Skeletal muscle satellite cell (primary cell): ENCODE results near the gene GCK. TPM values are rescaled to one million over a fixed set of nuclear protein-coding genes. Genes with fewer than 3 reads are reported as not detected.

Source experiments
- H3K27me3 ChIP-seq: 2 replicates; pipeline ENCODE4 v1.7.0; 2013; ENCODE audit warnings: low read length; ENCODE audit not compliant: control insufficient read depth, insufficient read depth
- H3K36me3 ChIP-seq: 2 replicates; pipeline ENCODE4 v1.7.0; 2013; ENCODE audit warnings: mild to moderate bottlenecking, control low read depth, low read length; ENCODE audit not compliant: insufficient read depth
- H3K4me1 ChIP-seq: 2 replicates; pipeline ENCODE4 v1.7.0; 2013; ENCODE audit warnings: low read length; ENCODE audit not compliant: control insufficient read depth, insufficient read depth
- H3K4me2 ChIP-seq: 2 replicates; pipeline ENCODE4 v1.7.0; 2013; ENCODE audit warnings: mild to moderate bottlenecking, low read length
- H3K4me3 ChIP-seq: 2 replicates; pipeline ENCODE4 v1.7.0; 2013; ENCODE audit warnings: low read length
- H3K9ac ChIP-seq: 2 replicates; pipeline ENCODE4 v1.7.0; 2013; ENCODE audit warnings: mild to moderate bottlenecking, low read depth, low read length, moderate library complexity
- H3K9me3 ChIP-seq: replicated peaks from 2 replicates; pipeline ENCODE4 v1.7.0; 2013; ENCODE audit warnings: mild to moderate bottlenecking, control low read depth, low read length
- total RNA-seq: library from RNA; depleted of rRNA; stranded (reverse); fragments of >200 nt; gene quantifications from 2 replicates; pipeline ENCODE4 v1.2.3, GENCODE V29; 2012; rRNA removed

GCK gene
- total RNA-seq: 0.25 and 0.44 TPM in 2 replicates

DNA sequence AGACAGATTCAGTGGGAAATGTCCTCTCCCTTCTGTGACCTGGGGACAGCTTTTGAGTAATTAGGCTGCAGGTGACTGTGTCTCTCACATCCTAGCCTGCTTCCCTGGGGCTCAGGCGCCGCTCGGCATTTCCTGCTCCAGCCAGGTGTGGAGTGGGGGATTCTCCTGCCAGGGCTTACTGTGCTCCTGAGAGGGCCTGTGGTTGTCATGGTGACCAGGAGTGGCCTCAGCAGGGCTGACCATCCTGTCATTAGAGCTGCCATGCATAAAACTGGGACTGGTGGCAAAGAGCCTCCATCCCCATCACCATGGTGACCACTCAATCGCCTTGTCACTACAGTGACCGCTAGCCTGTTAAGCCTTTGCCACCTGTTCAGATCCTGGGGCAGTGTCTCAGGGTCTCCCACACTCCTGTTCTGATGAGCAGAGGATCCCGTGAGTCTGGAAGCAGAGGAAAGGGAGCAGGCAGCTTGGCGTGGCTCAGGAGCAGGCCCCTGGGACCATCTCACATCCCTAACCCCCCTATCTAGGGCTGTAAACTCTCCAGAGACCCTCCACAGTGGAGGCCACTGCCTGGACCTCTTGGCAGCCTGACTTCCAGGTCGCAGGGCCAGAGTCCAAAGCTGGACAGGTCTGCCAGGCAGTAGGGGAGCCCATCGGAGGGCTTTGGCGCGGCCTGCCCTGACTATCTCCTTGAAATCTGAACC lies at the start of gene GCK:
Gene GCK (minus strand): TSS at position 154 of the 707 bp plus-strand sequence. CDS start 486 bp downstream, outside the sequence.
- peaks cover 11% of the 10 kb centered on the region for H3K4me1 ChIP-seq
- peaks cover 27% of the 10 kb centered on the region for H3K27me3 ChIP-seq
- no peak within 1 kb of the TSS for H3K9ac ChIP-seq
- no peak within 1 kb of the TSS for H3K4me3 ChIP-seq
- no peak within 1 kb of the TSS for H3K4me2 ChIP-seq
- H3K9me3 ChIP-seq: no peaks in the 10 kb centered on the region
- H3K36me3 ChIP-seq: no peaks in the 10 kb centered on the region

DNA sequence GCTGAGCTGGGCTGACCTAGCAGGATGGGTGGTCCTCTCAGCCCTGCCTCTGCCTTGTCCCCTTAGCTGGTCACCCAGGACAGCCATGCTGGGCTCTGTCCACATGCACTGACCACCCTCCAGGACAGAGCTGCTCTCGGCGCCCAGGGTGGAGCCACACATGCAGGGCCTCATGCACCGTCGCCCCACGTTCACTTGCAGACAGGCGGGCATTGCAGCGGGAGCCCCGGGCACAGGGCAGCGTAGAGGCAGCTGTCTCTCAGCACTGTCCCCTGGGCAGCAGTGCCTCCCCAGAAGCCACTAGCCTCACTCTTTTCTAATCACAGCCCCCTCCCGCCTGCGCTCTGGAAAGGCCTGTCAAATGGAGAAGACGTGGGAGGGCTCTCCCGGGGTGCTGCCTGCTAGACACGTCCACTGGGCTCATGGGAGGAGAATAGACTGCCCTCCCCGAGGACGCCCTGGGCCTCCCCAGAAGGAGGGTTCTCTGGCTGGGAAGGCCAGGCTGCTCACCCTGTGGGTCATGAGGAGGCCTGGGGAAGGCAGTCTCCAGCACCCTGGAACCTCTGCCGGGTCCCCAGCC lies 49.0 kb upstream of the GCK start:
- Histone ChIP-seq H3K27me3 (peaks cover 5% of the 10 kb centered on the region), H3K9me3 (no peaks in the 10 kb centered on the region), H3K4me1 (peaks cover 6% of the 10 kb centered on the region), H3K36me3 (no peaks in the 10 kb centered on the region), H3K9ac (no peak overlapping the region), H3K4me2 (no peak overlapping the region), H3K4me3 (no peak overlapping the region)

DNA sequence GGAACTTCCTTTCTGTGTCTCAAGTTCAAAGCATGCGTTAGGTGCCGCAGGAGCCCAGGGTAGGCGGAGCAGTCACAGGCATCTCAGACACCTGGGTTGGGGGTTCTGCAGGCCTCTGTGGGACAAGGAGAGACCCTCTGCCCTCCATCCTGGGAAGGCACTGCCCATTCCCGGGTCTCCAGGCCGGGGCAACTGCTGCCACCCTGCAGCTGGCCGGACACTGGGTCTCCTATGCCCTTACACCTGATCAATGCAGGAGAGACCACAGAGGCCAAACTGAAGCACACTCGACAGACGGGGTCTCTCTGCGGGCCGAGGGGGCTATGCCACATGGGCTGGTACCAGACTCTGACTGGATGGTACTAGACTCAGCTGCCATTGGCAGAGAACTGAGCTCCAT lies 48.5 kb upstream of the GCK start:
- Histone ChIP-seq H3K9ac (no peak overlapping the region), H3K9me3 (no peaks in the 10 kb centered on the region), H3K4me2 (no peak overlapping the region), H3K27me3 (peaks cover 5% of the 10 kb centered on the region), H3K4me1 (peaks cover 6% of the 10 kb centered on the region), H3K4me3 (no peak overlapping the region), H3K36me3 (no peaks in the 10 kb centered on the region)

DNA sequence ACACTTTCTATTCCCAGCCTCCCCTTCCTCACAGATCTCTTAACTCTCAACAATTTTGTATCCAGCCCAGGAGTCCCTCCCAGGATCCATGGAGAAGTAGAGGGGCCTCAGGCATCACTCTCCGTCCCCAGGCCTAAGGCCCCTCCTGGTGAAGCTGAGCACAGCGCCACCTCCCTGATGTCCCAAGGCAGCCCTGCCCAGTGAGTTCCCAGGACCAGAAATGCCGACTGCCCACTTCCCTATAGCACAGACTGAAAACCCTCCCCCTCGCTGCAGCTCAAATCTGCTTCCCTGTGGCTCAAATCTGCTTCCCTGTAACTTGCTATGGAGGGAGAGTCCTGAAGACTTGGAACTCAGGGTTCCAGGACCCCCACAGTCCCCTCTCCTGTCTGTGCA lies 47.1 kb upstream of the GCK start:
- H3K4me3 ChIP-seq: no peak overlapping the region
- H3K36me3 ChIP-seq: no peaks in the 10 kb centered on the region
- peaks cover 5% of the 10 kb centered on the region for H3K27me3 ChIP-seq
- peaks cover 6% of the 10 kb centered on the region for H3K4me1 ChIP-seq
- no peak overlapping the region for H3K4me2 ChIP-seq
- H3K9ac ChIP-seq: no peak overlapping the region
- no peaks in the 10 kb centered on the region for H3K9me3 ChIP-seq

DNA sequence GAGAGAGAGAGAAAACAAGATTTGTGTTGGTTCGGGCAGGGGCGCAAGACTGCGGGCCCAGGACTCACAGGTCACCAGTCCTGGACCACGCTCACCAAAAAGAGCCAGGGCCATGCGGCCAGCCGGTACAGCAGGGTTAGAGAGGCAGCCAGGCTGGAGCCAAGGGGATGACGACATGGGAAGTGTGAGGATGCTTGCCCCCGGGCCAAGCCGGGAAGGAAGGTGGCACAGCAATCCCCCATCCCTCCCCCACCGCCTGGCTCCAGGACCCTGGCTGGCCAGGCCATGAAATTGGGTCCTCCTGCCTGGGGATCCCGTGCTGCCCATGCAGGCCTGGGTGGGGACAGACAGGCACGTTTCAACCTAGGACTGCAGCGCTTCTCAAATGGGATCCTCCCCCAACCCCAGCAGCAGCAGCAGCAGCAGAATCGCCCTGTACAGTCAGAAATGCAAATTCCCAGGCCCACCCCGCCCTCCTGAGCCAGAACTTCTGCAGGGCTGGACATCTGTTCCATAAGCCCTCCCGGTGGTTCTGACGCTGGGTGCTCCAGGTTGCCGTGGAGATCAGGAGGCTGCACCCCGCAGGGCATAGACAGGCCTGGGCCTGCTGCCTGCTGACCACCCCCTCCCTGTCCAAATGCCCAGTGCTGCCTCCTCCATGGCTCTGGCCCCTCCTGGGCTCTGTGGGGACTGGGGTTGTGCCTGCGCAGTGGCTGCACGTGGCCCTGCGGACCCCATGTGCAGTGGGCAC lies 46.5 kb upstream of the GCK start:
- Histone ChIP-seq H3K9ac (no peak overlapping the region), H3K36me3 (no peaks in the 10 kb centered on the region), H3K4me2 (no peak overlapping the region), H3K9me3 (no peaks in the 10 kb centered on the region), H3K4me1 (peaks cover 6% of the 10 kb centered on the region), H3K4me3 (no peak overlapping the region), H3K27me3 (peaks cover 5% of the 10 kb centered on the region)

DNA sequence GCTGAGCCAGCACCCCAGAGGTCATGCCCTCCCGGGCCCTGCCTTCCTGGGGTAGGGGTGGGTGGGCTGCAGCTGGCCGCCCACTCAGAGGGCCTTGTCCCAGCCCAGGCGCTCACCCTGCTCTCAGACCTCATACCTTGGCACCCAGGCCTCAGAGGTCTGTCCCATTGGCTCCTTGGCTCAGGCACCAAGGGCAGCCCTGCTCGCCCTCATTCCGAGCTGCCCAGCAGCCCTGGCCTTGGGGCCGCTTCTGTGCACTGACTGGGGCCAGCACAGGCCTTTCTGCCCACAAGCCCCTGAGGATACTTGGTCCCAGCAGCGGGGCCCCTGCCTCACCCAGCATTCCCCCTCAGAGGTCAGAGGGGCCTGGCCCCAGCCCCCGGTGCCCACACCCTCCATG lies 45.8 kb upstream of the GCK start:
- Histone ChIP-seq H3K4me2 (no peak overlapping the region), H3K9me3 (no peaks in the 10 kb centered on the region), H3K4me1 (peaks cover 6% of the 10 kb centered on the region), H3K4me3 (no peak overlapping the region), H3K9ac (no peak overlapping the region), H3K27me3 (peaks cover 5% of the 10 kb centered on the region), H3K36me3 (no peaks in the 10 kb centered on the region)

DNA sequence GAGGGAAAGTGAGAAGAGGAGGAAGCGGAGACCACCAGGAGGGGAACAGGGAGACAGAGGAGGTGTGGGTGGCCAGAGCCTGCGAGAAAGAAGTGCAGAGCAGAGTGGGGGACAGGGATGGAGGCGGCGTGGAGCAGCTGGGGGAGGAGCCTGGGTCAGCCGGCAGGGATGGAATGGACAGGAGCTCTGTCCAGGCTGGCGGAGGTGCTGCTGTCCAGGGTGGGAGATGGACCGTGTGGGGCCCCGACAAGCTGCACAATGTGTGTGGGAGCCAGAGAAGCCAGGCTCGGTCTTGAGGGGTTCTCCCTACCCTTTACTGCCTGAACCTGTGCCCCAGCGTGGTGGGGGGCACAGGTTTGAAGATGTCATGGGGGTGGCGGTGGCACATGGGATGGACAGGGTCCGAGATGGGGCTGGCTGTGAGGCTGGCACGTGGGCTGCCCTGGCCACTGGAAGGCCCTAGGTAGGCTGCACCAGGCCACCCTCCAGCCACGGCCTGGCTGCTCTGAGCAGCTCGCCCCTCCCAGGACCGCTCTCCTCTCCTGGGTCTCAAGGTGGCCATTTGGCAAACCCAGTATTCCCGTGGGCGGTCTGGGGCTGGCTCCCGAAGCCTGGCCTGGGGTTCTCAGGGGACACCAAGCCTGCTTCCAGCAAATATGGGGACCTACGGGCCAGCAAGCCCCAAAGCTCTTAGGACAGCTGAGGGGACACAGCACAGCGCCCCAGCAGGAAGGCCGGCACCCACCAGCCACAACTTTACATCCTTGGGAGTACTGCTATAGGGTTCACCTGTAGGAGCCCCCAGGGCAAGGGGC lies 43.9 kb upstream of the GCK start:
- H3K36me3 ChIP-seq: no peaks in the 10 kb centered on the region
- H3K4me3 ChIP-seq: no peak overlapping the region
- H3K9ac ChIP-seq: no peak overlapping the region
- no peaks in the 10 kb centered on the region for H3K27me3 ChIP-seq
- peaks cover 6% of the 10 kb centered on the region for H3K4me1 ChIP-seq
- H3K9me3 ChIP-seq: no peaks in the 10 kb centered on the region
- no peak overlapping the region for H3K4me2 ChIP-seq

DNA sequence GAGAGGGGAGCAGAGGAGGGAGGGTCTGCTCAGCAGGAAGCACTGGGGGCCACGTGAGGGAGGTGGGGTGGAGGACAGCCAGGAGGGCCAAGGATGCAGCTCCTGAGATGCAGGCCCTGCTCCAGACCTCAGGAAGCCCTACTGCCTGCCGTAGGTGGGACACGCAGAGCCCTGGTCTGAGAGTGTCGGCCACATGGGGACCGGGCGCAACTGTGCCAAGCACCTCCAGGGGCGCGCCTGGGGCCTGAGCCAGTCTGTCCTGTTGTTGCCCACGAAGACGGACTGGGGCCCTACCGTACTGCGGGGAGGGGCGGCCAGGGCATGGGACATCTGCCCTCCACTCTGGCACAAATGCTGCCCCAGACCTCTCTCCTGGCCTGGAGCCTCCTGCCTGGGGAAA lies 43.2 kb upstream of the GCK start:
- Histone ChIP-seq H3K4me3 (no peak overlapping the region), H3K9ac (no peak overlapping the region), H3K4me1 (peaks cover 6% of the 10 kb centered on the region), H3K4me2 (no peak overlapping the region), H3K9me3 (no peaks in the 10 kb centered on the region), H3K27me3 (no peaks in the 10 kb centered on the region), H3K36me3 (no peaks in the 10 kb centered on the region)

DNA sequence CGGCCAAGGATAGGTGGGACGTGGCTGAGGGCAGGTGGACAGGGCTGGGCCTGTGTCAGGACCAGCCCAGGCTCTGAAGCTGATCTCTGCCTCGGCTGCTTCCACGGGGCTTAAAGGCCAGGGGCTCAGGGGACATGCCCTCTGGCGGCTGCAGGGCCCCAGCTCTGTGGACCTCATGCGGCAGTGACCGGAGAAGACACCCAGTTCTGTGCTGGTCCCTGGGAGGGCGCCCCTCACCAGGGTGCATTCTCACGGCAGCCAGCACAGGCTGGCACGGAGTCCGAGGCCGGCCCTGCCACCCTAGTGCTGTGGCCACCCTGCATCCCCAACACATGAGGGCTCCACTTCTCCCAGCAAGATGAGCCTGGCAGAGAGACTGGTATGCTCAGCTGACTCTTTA lies 41.8 kb upstream of the GCK start:
- Histone ChIP-seq H3K4me1 (peaks cover 7% of the 10 kb centered on the region), H3K4me2 (no peak overlapping the region), H3K27me3 (peaks cover 5% of the 10 kb centered on the region), H3K4me3 (no peak overlapping the region), H3K9ac (no peak overlapping the region), H3K9me3 (no peaks in the 10 kb centered on the region), H3K36me3 (no peaks in the 10 kb centered on the region)

DNA sequence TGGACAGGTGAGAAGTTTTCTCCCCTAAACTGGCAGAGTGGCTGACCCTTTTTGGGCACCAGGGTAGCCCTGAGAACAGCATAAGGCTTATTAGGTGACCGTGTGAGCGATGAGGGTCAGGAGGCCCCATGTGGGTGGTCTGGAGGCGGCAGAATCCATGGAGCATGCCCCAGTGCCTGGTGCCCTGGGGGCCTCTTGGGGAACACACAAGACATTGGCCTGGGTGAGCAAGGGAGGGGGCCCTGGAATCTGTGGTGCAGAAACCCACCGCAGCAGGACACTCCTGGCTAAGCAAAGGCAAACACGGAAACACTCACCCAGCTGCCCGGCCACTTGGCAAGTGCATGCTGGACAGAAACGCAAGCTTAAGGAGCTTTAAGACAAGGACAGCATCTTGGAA lies 41.0 kb upstream of the GCK start:
- H3K4me3 ChIP-seq: no peak overlapping the region
- no peaks in the 10 kb centered on the region for H3K9me3 ChIP-seq
- peaks cover 8% of the 10 kb centered on the region for H3K4me1 ChIP-seq
- no peak overlapping the region for H3K9ac ChIP-seq
- H3K27me3 ChIP-seq: peaks cover 12% of the 10 kb centered on the region
- H3K4me2 ChIP-seq: no peak overlapping the region
- no peaks in the 10 kb centered on the region for H3K36me3 ChIP-seq

DNA sequence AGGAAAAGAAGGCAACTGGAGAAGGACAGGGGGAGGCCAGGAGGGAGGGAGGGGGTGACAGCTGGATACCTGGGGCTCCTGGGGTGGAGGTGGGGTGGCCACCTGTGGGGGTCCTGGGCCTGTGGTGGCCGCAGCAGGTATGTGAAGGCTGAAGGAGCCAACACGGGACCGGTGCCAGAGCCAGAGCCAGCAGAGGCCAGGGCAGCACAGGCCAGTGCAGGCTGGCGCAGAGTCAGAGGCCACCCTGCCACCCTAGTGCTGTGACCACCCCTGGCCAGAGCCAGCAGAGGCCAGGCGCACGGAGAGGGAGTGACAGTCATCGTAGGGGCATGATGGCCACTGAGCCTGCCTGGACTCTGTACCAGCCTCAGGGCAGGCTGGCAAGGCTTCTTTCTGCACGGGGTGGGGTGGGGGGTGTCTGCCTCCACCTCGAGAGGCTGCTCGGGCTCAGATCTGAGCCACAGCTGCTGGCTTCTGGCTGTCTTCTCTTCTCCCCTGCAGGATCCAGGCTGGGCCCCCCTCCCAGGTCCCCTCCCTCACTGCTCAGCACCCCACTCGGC lies 40.4 kb upstream of the GCK start:
- Histone ChIP-seq H3K4me1 (peaks cover 8% of the 10 kb centered on the region), H3K4me2 (no peak overlapping the region), H3K9ac (no peak overlapping the region), H3K9me3 (no peaks in the 10 kb centered on the region), H3K27me3 (peaks cover 18% of the 10 kb centered on the region), H3K4me3 (no peak overlapping the region), H3K36me3 (no peaks in the 10 kb centered on the region)
